B cell (primary cell): ENCODE measurements around the gene RABGAP1L. TPM values are rescaled to one million over a fixed set of nuclear protein-coding genes. Genes with fewer than 3 reads are reported as not detected.

Experiments used
- ATAC-seq: fragments of 200-7000 bp; cut with Tn5 transposase; one replicate; pipeline ENCODE4 v1.10.0; 2021; ENCODE audit warnings: low read depth, mild to moderate bottlenecking, moderate number of reproducible peaks, moderate library complexity
- CTCF ChIA-PET: fragments of 350-600 bp; sonication (Branson Sonifier 250); formaldehyde crosslinking; loops from one replicate; lab custom pipeline; 2021; ENCODE audit warnings: antibody characterized with exemption, inconsistent platforms; lab: Charles Lee
- POLR2A ChIA-PET: fragments of 350-600 bp; sonication (Branson Sonifier 250); formaldehyde crosslinking; loops from one replicate; lab custom pipeline; 2021; ENCODE audit warnings: antibody characterized with exemption; lab: Charles Lee
- DNase-seq: peaks from one replicate; pipeline ENCODE4 v3.0.0; 2013
- H2AFZ ChIP-seq: 2 replicates; pipeline ENCODE4 v1.6.1; 2012; ENCODE audit warnings: mild to moderate bottlenecking, low read depth, low read length; ENCODE audit not compliant: insufficient read depth, poor library complexity, severe bottlenecking
- H3K27ac ChIP-seq, 2 donors: 1 replicate in 1 of 2; 2 replicates in 1 of 2; pipeline ENCODE4 v1.5.1; 2012 to 2013; ENCODE audit warnings: low read length in 2 of 2, mild to moderate bottlenecking in 2 of 2, moderate library complexity in 1 of 2
- H3K27me3 ChIP-seq, 4 experiments: fragments of 200-600 bp in 1 of 4; sonication (generic) in 1 of 4; replicated peaks in 1 of 4; 1 replicate in 2 of 4; 2 replicates in 2 of 4; pipeline versions ENCODE4 v1.6.1 to v1.7.0; 2013 to 2016; ENCODE audit warnings: low read length in 3 of 4, mild to moderate bottlenecking in 2 of 4, mixed read lengths in 1 of 4, moderate library complexity in 1 of 4; ENCODE audit not compliant: insufficient read depth in 4 of 4, control insufficient read depth in 3 of 4; ENCODE audit errors: control extremely low read depth in 1 of 4
- H3K36me3 ChIP-seq, 2 experiments: replicated peaks in 1 of 2; 1 replicate in 1 of 2; 2 replicates in 1 of 2; pipeline versions ENCODE4 v1.6.1 to v1.7.1; 2013; ENCODE audit warnings: low read length in 1 of 2; ENCODE audit not compliant: insufficient read depth in 2 of 2, control insufficient read depth in 1 of 2; ENCODE audit errors: control extremely low read depth in 1 of 2, extremely low read depth in 1 of 2
- H3K4me1 ChIP-seq, 2 donors: fragments of 200-600 bp in 1 of 2; sonication (generic) in 1 of 2; 1 replicate in 1 of 2; 2 replicates in 1 of 2; pipeline versions ENCODE4 v1.5.1 to v1.6.1; 2013 to 2017; ENCODE audit warnings: low read length in 2 of 2; ENCODE audit not compliant: control insufficient read depth in 2 of 2, insufficient read depth in 2 of 2
- H3K4me2 ChIP-seq: replicated peaks from 2 replicates; pipeline ENCODE3; 2012; ENCODE audit warnings: mild to moderate bottlenecking, low read depth, low read length; ENCODE audit not compliant: poor library complexity, severe bottlenecking
- H3K4me3 ChIP-seq, 5 experiments: fragments of 200-600 bp in 1 of 5; sonication (generic) in 1 of 5; 1 replicate in 3 of 5; 2 replicates in 2 of 5; pipeline versions ENCODE4 v1.5.1 to v1.7.0; 2011 to 2016; ENCODE audit warnings: low read length in 4 of 5, mild to moderate bottlenecking in 4 of 5, low read depth in 2 of 5, control low read depth in 1 of 5, moderate library complexity in 1 of 5; ENCODE audit not compliant: insufficient read depth in 1 of 5; ENCODE audit errors: control extremely low read depth in 1 of 5, extremely low read depth in 1 of 5
- H3K79me2 ChIP-seq: fragments of 200-600 bp; sonication (generic); one replicate; pipeline ENCODE4 v1.6.0; 2016; ENCODE audit warnings: low read length; ENCODE audit not compliant: control insufficient read depth, insufficient read depth
- H3K9ac ChIP-seq: fragments of 200-600 bp; sonication (generic); 2 replicates; pipeline ENCODE4 v1.6.1; 2017; ENCODE audit warnings: mild to moderate bottlenecking, low read length, moderate library complexity
- H3K9me3 ChIP-seq, 3 donors: one replicate each; pipeline versions ENCODE4 v1.6.1 to v1.7.1; 2013; ENCODE audit warnings: low read length in 2 of 3; ENCODE audit not compliant: control insufficient read depth in 2 of 3, insufficient read depth in 1 of 3; ENCODE audit errors: control extremely low read depth in 1 of 3
- H4K20me1 ChIP-seq: 2 replicates; pipeline ENCODE4 v1.6.0; 2012; ENCODE audit warnings: mild to moderate bottlenecking, low read length; ENCODE audit not compliant: insufficient read depth, control insufficient read depth, poor library complexity, severe bottlenecking
- H3K27ac Mint-ChIP-seq: one replicate; pipeline ENCODE4 v1.8.0; 2021; ENCODE audit warnings: mixed read lengths
- H3K27me3 Mint-ChIP-seq: one replicate; pipeline ENCODE4 v1.8.0; 2021; ENCODE audit warnings: mixed read lengths
- H3K4me1 Mint-ChIP-seq: one replicate; pipeline ENCODE4 v1.8.0; 2021; ENCODE audit warnings: mixed read lengths
- H3K4me3 Mint-ChIP-seq: one replicate; pipeline ENCODE4 v1.8.0; 2021; ENCODE audit warnings: mixed read lengths
- H3K9me3 Mint-ChIP-seq: one replicate; pipeline ENCODE4 v1.8.0; 2022; ENCODE audit warnings: mixed read lengths; ENCODE audit not compliant: insufficient read depth
- CTCF ChIP-seq: fragments of 200-600 bp; IDR thresholded peaks from one replicate; pipeline ENCODE4 v1.8.0; 2022; ENCODE audit warnings: antibody characterized with exemption, mild to moderate bottlenecking
- EZH2 ChIP-seq: IDR thresholded peaks from 2 replicates; pipeline ENCODE4 v1.6.1; 2012; ENCODE audit warnings: borderline replicate concordance, low read depth, mild to moderate bottlenecking, moderate library complexity, low read length; ENCODE audit not compliant: insufficient read depth, poor library complexity, severe bottlenecking
- WGBS: methylation state at CpG from one replicate; pipeline ENCODE4 v1.1.5; 2013; ENCODE audit warnings: missing lambda C conversion rate; ENCODE audit not compliant: insufficient coverage; 5-methylcytosine and 5-hydroxymethylcytosine counted together
- intact Hi-C: fragments of 100-400 bp; cut with micrococcal nuclease; formaldehyde crosslinking; loops from one replicate; pipeline ENCODE4 v1.10.0; 2022
- polyA plus RNA-seq: library from polyadenylated mRNA; depleted of rRNA; stranded (reverse); fragments of >200 nt; gene quantifications from 2 replicates; pipeline ENCODE4 v1.2.3, GENCODE V29; 2012
- total RNA-seq, 2 donors: library from RNA; stranded (reverse); fragments of 120-200 nt in 1 of 2; gene quantifications; 1 replicate in 1 of 2; 2 replicates in 1 of 2; pipeline versions ENCODE4 v1.2.3 to v1.2.4, GENCODE V29; 2013 to 2022

RABGAP1L gene
- total and polyA plus RNA-seq, 2 donors (not counting 1 experiment from before 2014, with no cell fraction given), result 34.9 to 159 TPM

DNA sequence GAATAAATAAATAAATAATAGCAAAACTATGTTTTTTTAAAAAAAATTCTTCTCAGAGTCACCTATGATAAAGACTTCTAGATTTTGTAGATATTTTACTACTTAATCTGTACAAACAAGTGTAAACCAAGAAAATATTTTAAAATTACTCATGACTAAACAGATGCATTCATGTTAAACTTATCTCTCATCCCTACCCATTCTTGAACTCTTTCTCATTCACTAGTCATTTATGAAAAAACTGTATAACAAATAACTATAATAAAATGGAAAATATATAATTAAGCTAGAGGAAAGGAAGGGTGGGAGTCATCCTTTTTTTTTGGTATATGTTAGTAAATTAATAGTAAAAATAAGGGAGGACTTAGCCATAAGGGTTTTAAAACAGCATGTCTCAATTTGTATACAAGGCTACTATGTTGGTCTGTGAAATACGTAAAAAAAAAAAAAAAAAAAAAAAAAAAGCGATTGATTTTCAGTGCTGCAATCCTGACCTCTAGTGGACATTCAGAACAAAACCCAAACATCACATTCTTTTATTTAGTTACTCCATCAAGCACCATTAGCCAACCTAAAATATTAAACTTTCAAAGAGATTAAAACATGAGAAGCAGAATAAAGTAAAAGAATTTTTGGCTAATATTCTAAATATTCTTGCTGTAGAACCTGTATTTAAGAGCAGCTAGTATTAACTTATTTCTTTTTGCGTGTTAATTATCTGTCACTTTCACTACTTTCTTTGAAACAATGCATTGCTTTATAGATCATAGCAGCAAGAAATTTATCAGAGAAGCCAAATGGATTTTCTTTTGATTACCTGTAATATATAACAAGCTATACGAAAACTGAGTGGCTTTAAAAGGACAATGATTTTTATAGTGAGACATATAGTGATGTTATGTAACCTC, 584.6 kb downstream of the RABGAP1L start:
- peaks cover 0 to 10% of the 10 kb centered on the region in 2 donors for H3K4me1 ChIP-seq
- Mint-ChIP-seq H3K4me3 (no peak overlapping the region), H3K27me3 (no peaks in the 10 kb centered on the region), H3K4me1 (peaks cover 36% of the 10 kb centered on the region), H3K9me3 (no peaks in the 10 kb centered on the region), H3K27ac (no peak overlapping the region)
- no peaks in the 10 kb centered on the region for H3K27me3 ChIP-seq
- TF ChIP-seq CTCF (peak; percentile 84), EZH2 (no peak)
- intact Hi-C loops, result loop anchor here (1.0 to 10.0 kb wide), 5 partner anchors 482 to 2002 kb away; no protein-coding TSS in a partner anchor
- ChIA-PET CTCF (interaction anchor here (0.6 to 13.6 kb wide), 14 partner anchors 9 to 624 kb away, joined by 3 to 109 read pairs (median 4); no protein-coding TSS in a partner anchor), POLR2A (interaction anchor here (0.8 kb wide), 1 partner anchor 486 kb away, joined by 3 read pairs; no protein-coding TSS in a partner anchor)
- H3K36me3 ChIP-seq, result no peaks in the 10 kb centered on the region
- WGBS, result no CpG with 5 or more reads among the region's 4 CpGs
- no peak overlapping the region for H3K9ac ChIP-seq
- H3K4me2 ChIP-seq, result no peak overlapping the region
- no peaks in the 10 kb centered on the region for H4K20me1 ChIP-seq
- H3K79me2 ChIP-seq, result peaks cover 2% of the 10 kb centered on the region
- H3K27ac ChIP-seq, result no peak overlapping the region
- no peak overlapping the region for H3K4me3 ChIP-seq
- no peak overlapping the region for H2AFZ ChIP-seq
- H3K9me3 ChIP-seq, result peaks cover 0 to 3% (median 0%) of the 10 kb centered on the region in 3 donors
- DNase-seq (peak; percentile 65), ATAC-seq (peak; percentile 57)
